HepG2 (cell line): ENCODE measurements around the gene ROMO1. TPM values are rescaled to one million over a fixed set of nuclear protein-coding genes. Genes with fewer than 3 reads are reported as not detected.

Experiments used
- ATF7 ChIP-seq, 2 experiments: fragments of 450-650 bp in 1 of 2; sonication (generic) in 1 of 2; formaldehyde crosslinking in 1 of 2; IDR thresholded peaks; 2 replicates each; pipeline versions ENCODE4 v1.4.0 to v1.6.1; 2016 to 2020; ENCODE audit warnings: antibody characterized with exemption in 1 of 2, mild to moderate bottlenecking in 1 of 2, missing genetic modification reagents in 1 of 2
- BHLHE40 ChIP-seq: IDR thresholded peaks from 2 replicates; pipeline ENCODE4 v1.6.1; 2011; ENCODE audit warnings: low read length, improper control_type of control experiment
- DNMT3B ChIP-seq: conservative IDR thresholded peaks from 2 replicates; pipeline ENCODE4 v1.6.1; 2016; ENCODE audit warnings: missing biosample characterization, control low read depth
- ELF4 ChIP-seq: sonication (generic); formaldehyde crosslinking; IDR thresholded peaks from 2 replicates; pipeline ENCODE4 v1.5.0; 2020; ENCODE audit warnings: missing genetic modification reagents, mild to moderate bottlenecking, moderate library complexity, borderline replicate concordance
- FOXK1 ChIP-seq: sonication (generic); formaldehyde crosslinking; IDR thresholded peaks from 2 replicates; pipeline ENCODE4 v1.4.0; 2020; ENCODE audit warnings: low read depth, missing genetic modification reagents, borderline replicate concordance
- HDAC2 ChIP-seq: sonication (generic); formaldehyde crosslinking; IDR thresholded peaks from 2 replicates; pipeline ENCODE4 v1.4.0; 2020; ENCODE audit warnings: missing genetic modification reagents
- MLLT10 ChIP-seq: sonication (generic); formaldehyde crosslinking; IDR thresholded peaks from 2 replicates; pipeline ENCODE4 v1.4.0; 2020; ENCODE audit warnings: missing genetic modification reagents
- RAD51 ChIP-seq: fragments of 450-650 bp; IDR thresholded peaks from 2 replicates; pipeline ENCODE4 v1.6.1; 2016; ENCODE audit warnings: borderline replicate concordance
- TBX3 ChIP-seq: fragments of 450-650 bp; IDR thresholded peaks from 2 replicates; pipeline ENCODE4 v1.6.1; 2017; ENCODE audit warnings: antibody characterized with exemption, mild to moderate bottlenecking, inconsistent platforms, borderline replicate concordance
- ZFP62 ChIP-seq: sonication (generic); formaldehyde crosslinking; IDR thresholded peaks from 2 replicates; pipeline ENCODE4 v1.4.0; 2020; ENCODE audit warnings: missing genetic modification reagents
- ZNF251 ChIP-seq: sonication (generic); formaldehyde crosslinking; IDR thresholded peaks from 2 replicates; pipeline ENCODE4 v1.9.0; 2021; ENCODE audit warnings: mild to moderate bottlenecking, missing genetic modification reagents
- ZNF431 ChIP-seq: sonication (generic); formaldehyde crosslinking; IDR thresholded peaks from 2 replicates; pipeline ENCODE4 v1.9.0; 2022; ENCODE audit warnings: missing genetic modification reagents, low read depth, mild to moderate bottlenecking, borderline replicate concordance
- ZNF546 ChIP-seq: sonication (generic); formaldehyde crosslinking; conservative IDR thresholded peaks from 2 replicates; pipeline ENCODE4 v1.8.1; 2023; ENCODE audit warnings: mild to moderate bottlenecking, missing genetic modification reagents
- ZSCAN30 ChIP-seq: sonication (generic); formaldehyde crosslinking; IDR thresholded peaks from 2 replicates; pipeline ENCODE4 v1.5.0; 2020; ENCODE audit warnings: mild to moderate bottlenecking, missing genetic modification reagents
- ZSCAN9 ChIP-seq: IDR thresholded peaks from 2 replicates; pipeline ENCODE4 v1.6.1; 2016; ENCODE audit warnings: borderline replicate concordance
- polyA plus RNA-seq, 8 experiments: library from polyadenylated mRNA; depleted of rRNA in 3 of 8; stranded (reverse) in 7 of 8; unstranded in 1 of 8; fragments of >200 nt; fragmentation: Illumina TruSeq in 4 of 8; extraction: Trizol in 4 of 8; gene quantifications; 2 replicates each; pipeline versions ENCODE4 v1.2.1 to v1.2.3, GENCODE V29; 2011 to 2016; ENCODE audit warnings: low read depth in 4 of 8, missing spikeins in 1 of 8, mixed read lengths in 1 of 8; ENCODE audit not compliant: insufficient read depth in 1 of 8
- total RNA-seq, 5 experiments: library from RNA; depleted of rRNA; stranded (reverse); fragments of >200 nt; fragmentation: Illumina TruSeq; extraction: Trizol; gene quantifications; 2 replicates each; pipeline ENCODE4 v1.2.3, GENCODE V29; 2016; ENCODE audit warnings: low read depth in 1 of 5
- TF ChIP-seq, protein P1 (sequence below): IDR thresholded peaks from 2 replicates; pipeline ENCODE4 v1.6.1; 2018; ENCODE audit warnings: missing genetic modification reagents
- TF ChIP-seq, protein P2 (sequence below): sonication (generic); formaldehyde crosslinking; IDR thresholded peaks from 2 replicates; pipeline ENCODE4 v1.5.1; 2020; ENCODE audit warnings: mild to moderate bottlenecking, moderate library complexity, missing genetic modification reagents
- TF ChIP-seq, protein P3 (sequence below): IDR thresholded peaks from 2 replicates; pipeline ENCODE4 v1.6.1; 2016
- TF ChIP-seq, protein P4 (sequence below): sonication (generic); formaldehyde crosslinking; IDR thresholded peaks from 2 replicates; pipeline ENCODE4 v1.4.0; 2020; ENCODE audit warnings: missing genetic modification reagents, borderline replicate concordance
- TF ChIP-seq, protein P5 (sequence below): sonication (generic); formaldehyde crosslinking; conservative IDR thresholded peaks from 2 replicates; pipeline ENCODE4 v1.8.0; 2022; ENCODE audit warnings: low read depth, missing genetic modification reagents

Gene ROMO1
- total and polyA plus RNA-seq, 2 of the 13 experiments (the other 11 are each of a cell fraction or from before 2014, with no cell fraction given): 636 to 755 TPM

DNA sequence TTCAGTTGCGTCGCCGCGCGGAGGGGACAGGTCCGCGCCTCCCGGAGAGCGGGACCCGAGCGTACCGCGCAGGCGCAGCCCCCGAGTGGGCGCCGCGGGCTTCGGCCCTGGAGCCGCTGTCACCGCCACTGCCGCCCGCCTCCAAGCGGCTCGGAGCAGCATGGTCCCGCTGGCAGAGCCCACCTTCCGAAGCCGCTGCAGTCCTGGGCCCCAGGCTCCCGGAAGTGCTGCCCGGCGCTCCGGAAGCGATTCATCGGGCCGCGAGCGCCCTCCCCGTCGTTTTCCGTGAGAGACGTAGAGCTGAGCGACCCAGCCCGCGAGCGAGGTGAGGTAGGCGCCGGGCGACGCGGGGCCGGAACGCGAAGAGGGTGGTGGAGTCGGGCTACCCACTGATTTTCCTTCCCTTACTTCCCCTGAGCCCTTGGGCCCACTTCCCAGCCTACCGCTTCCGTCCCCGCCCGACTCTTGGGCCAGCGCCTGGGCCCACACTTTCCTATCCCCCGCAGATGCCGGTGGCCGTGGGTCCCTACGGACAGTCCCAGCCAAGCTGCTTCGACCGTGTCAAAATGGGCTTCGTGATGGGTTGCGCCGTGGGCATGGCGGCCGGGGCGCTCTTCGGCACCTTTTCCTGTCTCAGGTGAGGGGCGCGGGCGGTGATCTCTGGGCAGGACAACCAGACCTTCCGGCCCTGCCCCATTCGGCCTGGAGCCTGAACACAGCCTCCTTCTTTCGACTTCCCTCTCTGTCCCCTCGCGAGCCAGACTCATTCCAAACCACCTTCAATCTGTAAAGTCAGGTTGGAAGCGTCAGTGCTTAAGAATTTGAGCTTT is at the start of gene ROMO1, which contains the start of gene NFS1 (continued):
- TF ChIP-seq, protein P1, sequence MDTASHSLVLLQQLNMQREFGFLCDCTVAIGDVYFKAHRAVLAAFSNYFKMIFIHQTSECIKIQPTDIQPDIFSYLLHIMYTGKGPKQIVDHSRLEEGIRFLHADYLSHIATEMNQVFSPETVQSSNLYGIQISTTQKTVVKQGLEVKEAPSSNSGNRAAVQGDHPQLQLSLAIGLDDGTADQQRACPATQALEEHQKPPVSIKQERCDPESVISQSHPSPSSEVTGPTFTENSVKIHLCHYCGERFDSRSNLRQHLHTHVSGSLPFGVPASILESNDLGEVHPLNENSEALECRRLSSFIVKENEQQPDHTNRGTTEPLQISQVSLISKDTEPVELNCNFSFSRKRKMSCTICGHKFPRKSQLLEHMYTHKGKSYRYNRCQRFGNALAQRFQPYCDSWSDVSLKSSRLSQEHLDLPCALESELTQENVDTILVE (CRISPR knock-in tag): peak; percentile 99
- no peak for TF ChIP-seq ZNF251 (CRISPR knock-in tag)
- peak; percentile 95 for TF ChIP-seq FOXK1 (CRISPR knock-in tag)
- peak; percentile 97 for TF ChIP-seq ZNF431 (CRISPR knock-in tag)
- TF ChIP-seq, protein P2, sequence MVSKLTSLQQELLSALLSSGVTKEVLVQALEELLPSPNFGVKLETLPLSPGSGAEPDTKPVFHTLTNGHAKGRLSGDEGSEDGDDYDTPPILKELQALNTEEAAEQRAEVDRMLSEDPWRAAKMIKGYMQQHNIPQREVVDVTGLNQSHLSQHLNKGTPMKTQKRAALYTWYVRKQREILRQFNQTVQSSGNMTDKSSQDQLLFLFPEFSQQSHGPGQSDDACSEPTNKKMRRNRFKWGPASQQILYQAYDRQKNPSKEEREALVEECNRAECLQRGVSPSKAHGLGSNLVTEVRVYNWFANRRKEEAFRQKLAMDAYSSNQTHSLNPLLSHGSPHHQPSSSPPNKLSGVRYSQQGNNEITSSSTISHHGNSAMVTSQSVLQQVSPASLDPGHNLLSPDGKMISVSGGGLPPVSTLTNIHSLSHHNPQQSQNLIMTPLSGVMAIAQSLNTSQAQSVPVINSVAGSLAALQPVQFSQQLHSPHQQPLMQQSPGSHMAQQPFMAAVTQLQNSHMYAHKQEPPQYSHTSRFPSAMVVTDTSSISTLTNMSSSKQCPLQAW (CRISPR knock-in tag): peak; percentile 75
- TF ChIP-seq, protein P3, sequence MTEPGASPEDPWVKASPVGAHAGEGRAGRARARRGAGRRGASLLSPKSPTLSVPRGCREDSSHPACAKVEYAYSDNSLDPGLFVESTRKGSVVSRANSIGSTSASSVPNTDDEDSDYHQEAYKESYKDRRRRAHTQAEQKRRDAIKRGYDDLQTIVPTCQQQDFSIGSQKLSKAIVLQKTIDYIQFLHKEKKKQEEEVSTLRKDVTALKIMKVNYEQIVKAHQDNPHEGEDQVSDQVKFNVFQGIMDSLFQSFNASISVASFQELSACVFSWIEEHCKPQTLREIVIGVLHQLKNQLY (CRISPR knock-in tag): peak; percentile 63
- peak; percentile 94 for TF ChIP-seq HDAC2 (CRISPR knock-in tag)
- no peak for TF ChIP-seq RAD51
- TF ChIP-seq, protein P4, sequence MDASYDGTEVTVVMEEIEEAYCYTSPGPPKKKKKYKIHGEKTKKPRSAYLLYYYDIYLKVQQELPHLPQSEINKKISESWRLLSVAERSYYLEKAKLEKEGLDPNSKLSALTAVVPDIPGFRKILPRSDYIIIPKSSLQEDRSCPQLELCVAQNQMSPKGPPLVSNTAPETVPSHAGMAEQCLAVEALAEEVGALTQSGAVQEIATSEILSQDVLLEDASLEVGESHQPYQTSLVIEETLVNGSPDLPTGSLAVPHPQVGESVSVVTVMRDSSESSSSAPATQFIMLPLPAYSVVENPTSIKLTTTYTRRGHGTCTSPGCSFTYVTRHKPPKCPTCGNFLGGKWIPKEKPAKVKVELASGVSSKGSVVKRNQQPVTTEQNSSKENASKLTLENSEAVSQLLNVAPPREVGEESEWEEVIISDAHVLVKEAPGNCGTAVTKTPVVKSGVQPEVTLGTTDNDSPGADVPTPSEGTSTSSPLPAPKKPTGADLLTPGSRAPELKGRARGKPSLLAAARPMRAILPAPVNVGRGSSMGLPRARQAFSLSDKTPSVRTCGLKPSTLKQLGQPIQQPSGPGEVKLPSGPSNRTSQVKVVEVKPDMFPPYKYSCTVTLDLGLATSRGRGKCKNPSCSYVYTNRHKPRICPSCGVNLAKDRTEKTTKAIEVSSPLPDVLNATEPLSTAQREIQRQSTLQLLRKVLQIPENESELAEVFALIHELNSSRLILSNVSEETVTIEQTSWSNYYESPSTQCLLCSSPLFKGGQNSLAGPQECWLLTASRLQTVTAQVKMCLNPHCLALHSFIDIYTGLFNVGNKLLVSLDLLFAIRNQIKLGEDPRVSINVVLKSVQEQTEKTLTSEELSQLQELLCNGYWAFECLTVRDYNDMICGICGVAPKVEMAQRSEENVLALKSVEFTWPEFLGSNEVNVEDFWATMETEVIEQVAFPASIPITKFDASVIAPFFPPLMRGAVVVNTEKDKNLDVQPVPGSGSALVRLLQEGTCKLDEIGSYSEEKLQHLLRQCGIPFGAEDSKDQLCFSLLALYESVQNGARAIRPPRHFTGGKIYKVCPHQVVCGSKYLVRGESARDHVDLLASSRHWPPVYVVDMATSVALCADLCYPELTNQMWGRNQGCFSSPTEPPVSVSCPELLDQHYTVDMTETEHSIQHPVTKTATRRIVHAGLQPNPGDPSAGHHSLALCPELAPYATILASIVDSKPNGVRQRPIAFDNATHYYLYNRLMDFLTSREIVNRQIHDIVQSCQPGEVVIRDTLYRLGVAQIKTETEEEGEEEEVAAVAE (CRISPR knock-in tag): peak; percentile 90; the same call in 1 of the 2 replicates
- TF ChIP-seq ZFP62 (CRISPR knock-in tag): peak; percentile 89; the same call in 1 of the 2 replicates
- peak; percentile 93 for TF ChIP-seq DNMT3B (CRISPR knock-in tag)
- peak; percentile 51 for TF ChIP-seq TBX3
- TF ChIP-seq MLLT10 (CRISPR knock-in tag): peak; percentile 87; the same call in 1 of the 2 replicates
- peak; percentile 99 for TF ChIP-seq ZNF546
- no peak for TF ChIP-seq ZSCAN30 (CRISPR knock-in tag)
- TF ChIP-seq ELF4 (CRISPR knock-in tag): peak; percentile 84; the same call in 1 of the 2 replicates
- TF ChIP-seq ZSCAN9: peak; percentile 98
- no peak for TF ChIP-seq ATF7 (IDR thresholded peaks at IDR 0.05)
- TF ChIP-seq ATF7 (CRISPR knock-in tag; IDR thresholded peaks at IDR 0.05): no peak
- TF ChIP-seq BHLHE40: no peak; the same call in none of the 2 replicates
- TF ChIP-seq, protein P5, sequence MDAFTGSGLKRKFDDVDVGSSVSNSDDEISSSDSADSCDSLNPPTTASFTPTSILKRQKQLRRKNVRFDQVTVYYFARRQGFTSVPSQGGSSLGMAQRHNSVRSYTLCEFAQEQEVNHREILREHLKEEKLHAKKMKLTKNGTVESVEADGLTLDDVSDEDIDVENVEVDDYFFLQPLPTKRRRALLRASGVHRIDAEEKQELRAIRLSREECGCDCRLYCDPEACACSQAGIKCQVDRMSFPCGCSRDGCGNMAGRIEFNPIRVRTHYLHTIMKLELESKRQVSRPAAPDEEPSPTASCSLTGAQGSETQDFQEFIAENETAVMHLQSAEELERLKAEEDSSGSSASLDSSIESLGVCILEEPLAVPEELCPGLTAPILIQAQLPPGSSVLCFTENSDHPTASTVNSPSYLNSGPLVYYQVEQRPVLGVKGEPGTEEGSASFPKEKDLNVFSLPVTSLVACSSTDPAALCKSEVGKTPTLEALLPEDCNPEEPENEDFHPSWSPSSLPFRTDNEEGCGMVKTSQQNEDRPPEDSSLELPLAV: no peak
